IMR-90 (cell line): ENCODE results near the gene MBOAT2. TPM values are rescaled to one million over a fixed set of nuclear protein-coding genes. Genes with fewer than 3 reads are reported as not detected.

ENCODE experiments used
- ATAC-seq: fragments of 200-7000 bp; cut with Tn5 transposase; 2 replicates; pipeline ENCODE4 v1.9.1; 2020; ENCODE audit warnings: low read depth, mild to moderate bottlenecking, moderate library complexity
- BruUV-seq: library from RNA; stranded (reverse); fragments of 400-500 nt; replicated peaks from 2 replicates; lab custom pipeline; 2021; lab: Mats Ljungman, UMichigan
- CTCF ChIA-PET: fragments of 300-600 bp; formaldehyde crosslinking; extraction: SDS; loops from one replicate; lab custom pipeline; 2021; ENCODE audit warnings: antibody characterized with exemption; lab: Yijun Ruan, JAX
- POLR2A ChIA-PET: fragments of 300-600 bp; sonication (Branson Sonifier 250); formaldehyde crosslinking; loops from one replicate; lab custom pipeline; 2022; ENCODE audit warnings: antibody characterized with exemption; ENCODE audit not compliant: unreplicated experiment; lab: Charles Lee
- DNase-seq: peaks from one replicate; pipeline ENCODE4 v3.0.0; 2013
- H2AFZ ChIP-seq: replicated peaks from 2 replicates; pipeline ENCODE3; 2013; ENCODE audit warnings: low read length, mild to moderate bottlenecking; ENCODE audit not compliant: poor library complexity
- H2AK5ac ChIP-seq: 2 replicates; pipeline ENCODE4 v1.6.1; 2013; ENCODE audit warnings: low read depth, low read length, inconsistent platforms
- H2AK9ac ChIP-seq: replicated peaks from 2 replicates; pipeline ENCODE3; 2013; ENCODE audit warnings: mild to moderate bottlenecking, low read depth, low read length, moderate library complexity; ENCODE audit not compliant: poor library complexity
- H2BK120ac ChIP-seq: 2 replicates; pipeline ENCODE4 v1.6.1; 2013; ENCODE audit warnings: low read depth, low read length, inconsistent platforms
- H2BK15ac ChIP-seq: 3 replicates; pipeline ENCODE4 v1.6.1; 2013; ENCODE audit warnings: low read depth, low read length, inconsistent platforms
- H2BK20ac ChIP-seq: 2 replicates; pipeline ENCODE4 v1.6.1; 2013; ENCODE audit warnings: low read depth, mild to moderate bottlenecking, inconsistent platforms, low read length, moderate library complexity
- H2BK5ac ChIP-seq: 2 replicates; pipeline ENCODE4 v1.6.1; 2013; ENCODE audit warnings: mild to moderate bottlenecking, low read depth, low read length, inconsistent platforms; ENCODE audit not compliant: poor library complexity, severe bottlenecking
- H3K14ac ChIP-seq: replicated peaks from 2 replicates; pipeline ENCODE4 v1.6.1; 2013; ENCODE audit warnings: low read depth, low read length, inconsistent platforms
- H3K18ac ChIP-seq: 2 replicates; pipeline ENCODE4 v1.6.1; 2013; ENCODE audit warnings: low read depth, low read length, control low read depth
- H3K23ac ChIP-seq: 2 replicates; pipeline ENCODE4 v1.6.1; 2013; ENCODE audit warnings: low read depth, low read length, inconsistent platforms
- H3K27ac ChIP-seq: 2 replicates; pipeline ENCODE4 v1.5.1; 2013; ENCODE audit warnings: mild to moderate bottlenecking, control low read depth, low read length; ENCODE audit not compliant: insufficient read depth
- H3K27me3 ChIP-seq: 2 replicates; pipeline ENCODE4 v1.6.1; 2013; ENCODE audit warnings: low read length; ENCODE audit not compliant: control insufficient read depth, insufficient read depth
- H3K36me3 ChIP-seq: 2 replicates; pipeline ENCODE4 v1.6.1; 2013; ENCODE audit warnings: low read length, mixed read lengths; ENCODE audit not compliant: control insufficient read depth, insufficient read depth
- H3K4ac ChIP-seq: 2 replicates; pipeline ENCODE4 v1.6.1; 2013; ENCODE audit warnings: low read depth, low read length, inconsistent platforms
- H3K4me1 ChIP-seq: 2 replicates; pipeline ENCODE4 v1.6.1; 2013; ENCODE audit warnings: low read length, mixed read lengths; ENCODE audit not compliant: control insufficient read depth, insufficient read depth
- H3K4me2 ChIP-seq: 2 replicates; pipeline ENCODE4 v1.6.1; 2013; ENCODE audit warnings: low read depth, mild to moderate bottlenecking, control low read depth, low read length, moderate library complexity
- H3K4me3 ChIP-seq: 2 replicates; pipeline ENCODE4 v1.5.1; 2013; ENCODE audit warnings: low read depth, mild to moderate bottlenecking, control low read depth, low read length, moderate library complexity; ENCODE audit not compliant: insufficient read depth
- H3K56ac ChIP-seq: 2 replicates; pipeline ENCODE4 v1.6.1; 2013; ENCODE audit warnings: low read length, inconsistent platforms; ENCODE audit not compliant: insufficient read depth; ENCODE audit errors: extremely low read depth
- H3K79me1 ChIP-seq, 2 experiments: 2 replicates each; pipeline ENCODE4 v1.6.1; 2013; ENCODE audit warnings: low read length in 2 of 2, inconsistent platforms in 1 of 2, low read depth in 1 of 2
- H3K9ac ChIP-seq: 2 replicates; pipeline ENCODE4 v1.6.1; 2013; ENCODE audit warnings: low read depth, low read length, control low read depth
- H3K9me1 ChIP-seq: 2 replicates; pipeline ENCODE4 v1.6.1; 2013; ENCODE audit warnings: low read length, inconsistent platforms; ENCODE audit not compliant: insufficient read depth
- H3K9me3 ChIP-seq: 2 replicates; pipeline ENCODE4 v1.6.1; 2013; ENCODE audit warnings: low read length; ENCODE audit not compliant: control insufficient read depth, insufficient read depth
- H4K20me1 ChIP-seq: 2 replicates; pipeline ENCODE4 v1.6.1; 2013; ENCODE audit warnings: low read length, inconsistent platforms; ENCODE audit not compliant: insufficient read depth
- H4K5ac ChIP-seq: 2 replicates; pipeline ENCODE4 v1.6.1; 2013; ENCODE audit warnings: mild to moderate bottlenecking, low read depth, low read length, control low read depth
- H4K8ac ChIP-seq, 2 experiments: 2 replicates each; pipeline ENCODE4 v1.6.1; 2013; ENCODE audit warnings: low read depth in 2 of 2, low read length in 2 of 2, control low read depth in 1 of 2, inconsistent platforms in 1 of 2
- H4K91ac ChIP-seq: 2 replicates; pipeline ENCODE4 v1.6.1; 2013; ENCODE audit warnings: low read depth, low read length, inconsistent platforms; ENCODE audit not compliant: insufficient read depth
- CTCF ChIP-seq: conservative IDR thresholded peaks from 2 replicates; pipeline ENCODE4 v1.5.1; 2012; ENCODE audit warnings: mild to moderate bottlenecking, low read depth, low read length, improper control_type of control experiment
- MAFK ChIP-seq: IDR thresholded peaks from 2 replicates; pipeline ENCODE4 v1.6.1; 2012; ENCODE audit warnings: low read depth, low read length, improper control_type of control experiment
- MAZ ChIP-seq: IDR thresholded peaks from 2 replicates; pipeline ENCODE4 v1.6.1; 2012; ENCODE audit warnings: low read depth, mild to moderate bottlenecking, low read length, improper control_type of control experiment, moderate library complexity, borderline replicate concordance
- NFE2L2 ChIP-seq: fragments of 150-350 bp; IDR thresholded peaks from 2 replicates; pipeline ENCODE4 v1.6.1; 2016; ENCODE audit warnings: low read depth, mild to moderate bottlenecking, low read length
- SMC3 ChIP-seq: fragments of 150-350 bp; IDR thresholded peaks from 2 replicates; pipeline ENCODE4 v1.6.1; 2016; ENCODE audit warnings: low read depth, mild to moderate bottlenecking, antibody characterized with exemption, low read length, moderate library complexity
- WGBS, 2 experiments: methylation state at CpG; one replicate each; pipeline versions ENCODE4 v1.1.5 to v1.1.7; 2013; ENCODE audit warnings: missing lambda C conversion rate in 2 of 2; ENCODE audit not compliant: insufficient read length in 1 of 2; ENCODE audit errors: extremely low coverage in 2 of 2; 5-methylcytosine and 5-hydroxymethylcytosine counted together
- dilution Hi-C: fragments of 300-500 bp; cut with HindIII; formaldehyde crosslinking; loops from one replicate; pipeline ENCODE4 v1.14.3; 2018; ENCODE audit warnings: low sequenced_read_pairs; ENCODE audit not compliant: unreplicated experiment
- in situ Hi-C: fragments of 300-500 bp; cut with MboI; formaldehyde crosslinking; loops from 3 replicates; pipeline ENCODE4 v1.14.3; 2019; ENCODE audit warnings: low sequenced_read_pairs, inconsistent platforms, mixed read lengths
- intact Hi-C: fragments of 100-400 bp; cut with micrococcal nuclease; formaldehyde crosslinking; loops from 2 replicates; pipeline ENCODE4 v1.10.0; 2022
- polyA plus RNA-seq, 3 experiments: library from polyadenylated mRNA; depleted of rRNA; stranded (reverse); fragments of >200 nt; gene quantifications; 2 replicates each; pipeline ENCODE4 v1.2.3, GENCODE V29; 2012; ENCODE audit warnings: low replicate concordance in 1 of 3
- total RNA-seq: library from RNA; depleted of rRNA; stranded (reverse); fragments of >200 nt; gene quantifications from 2 replicates; pipeline ENCODE4 v1.2.3, GENCODE V29; 2012

The MBOAT2 gene
- total and polyA plus RNA-seq, 2 of the 4 experiments (the other 2 are of a cell fraction), result 33.9 to 102 TPM

DNA sequence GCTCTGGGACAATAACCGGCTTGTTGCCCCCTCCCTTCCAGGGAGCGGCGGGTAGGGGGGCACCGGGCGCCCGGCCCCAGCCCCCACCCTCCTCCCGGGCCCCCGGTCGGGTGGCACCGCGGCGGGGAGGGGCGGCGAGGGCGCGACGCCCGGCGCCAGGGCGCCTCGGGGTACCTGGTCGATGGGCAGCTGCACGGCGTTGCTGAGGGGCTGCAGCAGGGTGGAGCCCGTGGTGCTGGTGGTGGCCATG, 193 bp downstream of the MBOAT2 start:
- POLR2A ChIA-PET, result no interaction called here

More for the DNA sequence above, 193 bp downstream of the MBOAT2 start:
- Histone ChIP-seq H3K9me1 (peaks cover 8% of the 10 kb centered on the region), H3K36me3 (no peaks in the 10 kb centered on the region), H3K18ac (no peak overlapping the region), H4K20me1 (peaks cover 8% of the 10 kb centered on the region; the same call in 1 of the 2 replicates), H2AFZ (peak overlapping the region; percentile 91), H2BK5ac (peak overlapping the region; percentile 68), H2BK15ac (no peak overlapping the region), H3K4ac (no peak overlapping the region), H3K27ac (peak overlapping the region; percentile 49; the same call in 1 of the 2 replicates), H3K9ac (peak overlapping the region; percentile 54), H2AK9ac (peak overlapping the region; percentile 71), H4K8ac (no peak overlapping the region), H3K9me3 (no peaks in the 10 kb centered on the region), H2BK120ac (no peak overlapping the region), H3K23ac (no peak overlapping the region), H3K79me1 (peaks cover 25 to 51% of the 10 kb centered on the region in 2 experiments), H3K4me2 (no peak overlapping the region), H3K56ac (no peak overlapping the region), H2BK20ac (no peak overlapping the region), H2AK5ac (no peak overlapping the region), H3K14ac (no peak overlapping the region), H3K4me1 (peaks cover 5% of the 10 kb centered on the region; the same call in 1 of the 2 replicates), H4K5ac (no peak overlapping the region), H4K91ac (no peak overlapping the region; the same call in 1 of the 2 replicates), H3K27me3 (no peaks in the 10 kb centered on the region), H3K4me3 (peak overlapping the region; percentile 77)
- BruUV-seq, result no TSS peak
- dilution Hi-C loops, result no loop called here
- CTCF ChIA-PET, result no interaction called here
- in situ Hi-C loops, result no loop called here
- TF ChIP-seq NFE2L2 (no peak), CTCF (no peak), MAFK (no peak), SMC3 (no peak), MAZ (no peak)
- intact Hi-C loops, result loop anchor here (2.0 to 5.0 kb wide), 2 partner anchors 131 to 136 kb away; no protein-coding TSS in a partner anchor
- ATAC-seq, result no peak
- DNase-seq, result no peak
- WGBS, 2 experiments, result 0% methylated on average over 4 of the region's 25 CpGs; no CpG with 5 or more reads in 1 of the 2 experiments
